ENCODE data around the gene SLC8A3.

- TF ChIP-seq CTCF (conservative IDR thresholded peaks at IDR 0.05; ENCODE audit: low read length) (no peak), EZH2phosphoT487 (IDR thresholded peaks at IDR 0.05; ENCODE audit: borderline replicate concordance, low read depth, low read length) (no peak)
Observed at GRCh38 chr14:70181276-70181675, 7.5 kb downstream of the SLC8A3 start.
